ENCODE measurements around the gene FNTB.
A peak's percentile ranks its signal among the peaks of the same experiment; 100 is the strongest.
"Not testable (repeated sequence)": the region's sequence is repeated elsewhere in the genome, so short reads cannot be mapped to it uniquely, and the experiment has no call there.

Gene FNTB

GRCh38 chr14:65087835-65088234 is 101.1 kb downstream of the FNTB start:
- DNase-seq (ENCODE audit: low read depth), result not testable (repeated sequence)

GRCh38 chr14:65092349-65092748 is 105.7 kb downstream of the FNTB start:
- no peak for DNase-seq (ENCODE audit: low read depth)

DNA sequence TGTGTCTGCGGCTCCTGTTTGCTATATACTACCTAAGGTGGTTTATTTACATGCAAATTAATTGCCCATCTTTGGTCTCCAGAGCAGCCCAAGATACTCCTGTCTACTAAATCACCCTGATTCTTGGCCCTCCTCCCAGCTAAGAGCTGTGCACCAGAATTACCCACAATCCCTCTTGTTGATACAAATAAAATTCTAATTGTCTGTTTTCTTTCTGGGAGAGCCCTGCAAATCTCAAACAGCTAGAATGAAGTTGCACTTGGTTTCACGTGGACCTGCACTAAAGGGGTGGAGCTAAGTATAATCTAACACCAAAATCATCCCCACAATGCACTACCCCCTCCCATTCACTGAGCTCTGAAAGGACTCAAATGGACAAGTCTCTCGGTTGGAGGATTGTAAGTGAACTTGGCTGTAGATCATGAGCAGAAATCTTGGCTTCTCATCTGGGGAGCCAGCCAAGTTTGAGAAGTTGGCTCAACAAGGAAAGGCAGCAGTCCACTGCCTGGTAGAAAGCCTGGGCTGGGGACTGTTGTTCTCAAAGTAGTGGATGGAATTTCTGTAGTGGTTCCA is 109.0 kb downstream of the FNTB start:
- no peak for DNase-seq (ENCODE audit: low read depth)

- no peak for DNase-seq (ENCODE audit: low read depth)
These were observed 109.8 kb downstream of the FNTB start for GRCh38 chr14:65096323-65097089.

GRCh38 chr14:65098586-65098985 is 111.9 kb downstream of the FNTB start:
- no peak for DNase-seq (ENCODE audit: low read depth)

DNA sequence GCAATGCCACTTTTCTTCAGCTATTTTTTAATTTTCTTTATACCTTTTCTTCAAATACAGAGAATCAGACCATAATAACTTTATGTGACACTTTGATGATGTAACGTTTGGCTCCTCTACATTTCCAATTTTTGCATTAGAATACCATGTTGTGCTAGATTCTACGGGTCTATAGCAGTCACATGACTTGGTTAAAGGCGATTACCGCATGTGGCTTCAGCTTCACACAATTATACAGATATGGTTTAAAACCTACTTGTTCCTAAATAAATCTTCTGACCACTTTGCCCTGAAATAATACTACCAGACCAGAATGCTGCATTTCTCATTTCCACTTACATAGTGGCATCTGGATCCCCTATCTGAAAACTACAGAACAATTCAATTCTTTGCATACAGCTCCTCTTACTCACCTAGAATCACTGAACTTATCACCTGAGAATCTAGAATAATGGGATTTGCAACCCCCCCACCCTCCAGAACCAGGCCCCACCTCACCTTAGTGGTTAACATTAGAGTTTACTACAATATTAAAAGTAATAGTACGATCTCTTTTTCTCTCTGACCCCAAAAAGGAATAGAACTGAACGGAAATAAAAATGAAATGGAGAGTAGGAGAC is 114.3 kb downstream of the FNTB start:
- DNase-seq (ENCODE audit: low read depth), result no peak

GRCh38 chr14:65101631-65102440 is 115.1 kb downstream of the FNTB start:
- peak; percentile 13 for DNase-seq (ENCODE audit: low read depth)

- peak; percentile 98 for DNase-seq (ENCODE audit: low read depth)
These were observed 115.9 kb downstream of the FNTB start, which contains the start of gene MAX for GRCh38 chr14:65102441-65103149. MAX (minus strand) TSS chr14:65102517; CDS start chr14:65102339, 178 bp downstream.

DNA sequence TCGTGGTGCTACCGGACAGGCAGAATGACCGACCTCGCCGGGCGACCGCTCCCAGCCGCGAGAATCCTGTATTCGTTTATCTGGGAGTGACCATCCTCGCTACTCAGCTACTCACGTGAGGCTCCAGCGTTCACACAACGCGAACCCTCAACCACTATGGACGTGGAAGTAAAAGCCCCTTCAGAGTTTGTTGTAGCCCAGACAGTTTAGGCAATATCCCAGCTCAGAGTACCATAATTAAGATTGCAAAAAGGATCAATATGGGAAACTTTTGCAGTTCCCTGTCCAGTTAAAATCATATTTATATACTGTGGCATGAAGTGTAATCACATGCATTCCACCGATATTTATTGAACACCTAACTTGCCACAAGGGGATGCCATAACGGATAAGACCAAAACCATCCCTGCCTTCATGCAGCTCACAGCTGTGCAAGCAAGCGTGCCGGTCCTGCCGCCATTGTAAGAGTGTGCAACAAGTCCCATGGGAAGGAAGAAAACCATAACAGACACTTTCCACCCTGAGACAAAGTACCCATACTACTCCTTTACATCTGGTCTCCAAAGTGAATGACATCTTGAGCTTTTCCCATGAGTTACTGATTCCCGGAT is 116.6 kb downstream of the FNTB start:
- DNase-seq (ENCODE audit: low read depth), result no peak

- no peak for DNase-seq (ENCODE audit: low read depth)
These were observed 118.1 kb downstream of the FNTB start for GRCh38 chr14:65104791-65105190.

DNA sequence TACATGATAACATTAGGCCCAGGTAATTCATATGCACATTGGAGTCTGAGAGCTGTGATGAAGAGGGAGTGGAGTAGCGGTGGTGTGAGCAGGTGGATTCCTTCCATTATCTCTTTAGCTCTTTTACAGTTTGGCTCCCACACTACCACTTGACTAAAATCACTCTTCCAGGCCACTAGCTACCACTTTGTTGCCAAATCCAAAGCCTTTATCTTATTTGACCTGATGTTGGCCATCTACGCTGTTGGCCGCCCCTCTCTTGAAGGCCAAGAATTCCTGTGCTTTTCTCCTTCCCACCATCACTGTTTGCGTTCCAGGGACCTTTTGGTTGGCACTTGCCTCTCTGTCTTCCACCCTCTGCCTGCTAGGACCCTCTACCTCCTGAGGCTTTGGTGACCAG is 119.6 kb downstream of the FNTB start:
- no peak for DNase-seq (ENCODE audit: low read depth)

- no peak for DNase-seq (ENCODE audit: low read depth)
These were observed 120.0 kb downstream of the FNTB start for GRCh38 chr14:65106736-65107135.

- no peak for DNase-seq (ENCODE audit: low read depth)
These were observed 120.5 kb downstream of the FNTB start for GRCh38 chr14:65107200-65107599.

DNA sequence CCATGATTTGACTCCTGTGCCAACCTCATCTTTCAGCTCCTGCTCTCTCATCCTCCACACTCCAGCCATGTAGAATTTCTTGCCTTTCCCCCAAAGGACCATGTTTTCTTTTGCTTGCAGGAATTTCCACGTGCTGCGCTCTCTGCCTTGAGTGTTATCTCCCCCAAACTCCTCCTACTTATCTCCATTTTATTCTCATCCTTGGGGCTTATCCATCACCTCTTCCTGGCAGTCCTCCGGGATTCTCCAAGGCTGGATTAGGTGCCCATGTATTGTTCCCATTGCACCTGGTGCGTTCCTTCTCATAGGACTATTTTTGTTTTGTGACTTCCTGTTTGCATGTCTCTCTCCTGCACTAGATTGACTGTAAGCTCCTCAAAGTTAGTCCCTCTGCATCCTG is 122.7 kb downstream of the FNTB start:
- DNase-seq (ENCODE audit: low read depth), result no peak

DNA sequence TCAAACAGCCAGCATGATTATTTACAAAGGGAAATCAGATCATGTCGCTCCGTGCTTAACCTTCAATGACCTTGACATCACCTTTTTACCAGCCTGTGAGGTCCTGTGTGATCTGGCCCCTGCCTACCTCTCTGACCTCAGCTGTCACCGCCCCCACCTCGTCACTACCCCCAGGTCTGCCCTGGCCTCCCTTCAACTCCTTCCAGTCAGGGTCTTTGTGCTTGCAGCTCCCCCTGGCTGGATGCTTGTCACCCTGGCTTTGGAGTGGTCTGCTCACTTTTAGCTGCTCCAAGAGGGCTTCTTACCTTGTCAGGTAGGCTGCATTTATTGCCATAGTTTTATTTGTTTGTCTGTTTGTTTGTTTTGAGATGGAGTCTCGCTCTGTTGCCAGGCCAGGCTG is 123.8 kb downstream of the FNTB start:
- DNase-seq (ENCODE audit: low read depth), result no peak
